OCI-LY1 (cell line): ENCODE data around the gene IL17RB.

Experiments
- EZH2 ChIP-seq: fragments of 200-600 bp; sonication (generic), shearing (Covaris generic); IDR thresholded peaks from 2 replicates; pipeline ENCODE4 v1.8.0; 2017; ENCODE audit warnings: borderline replicate concordance, mixed run types, mild to moderate bottlenecking, antibody characterized with exemption, low read length, moderate library complexity, mixed read lengths
- TF ChIP-seq, protein P1 (sequence below): fragments of 200-600 bp; sonication (generic), shearing (Covaris generic); IDR thresholded peaks from 2 replicates; pipeline ENCODE4 v1.5.1; 2017; ENCODE audit warnings: mild to moderate bottlenecking, antibody characterized with exemption, low read length, moderate library complexity, mixed read lengths

DNA sequence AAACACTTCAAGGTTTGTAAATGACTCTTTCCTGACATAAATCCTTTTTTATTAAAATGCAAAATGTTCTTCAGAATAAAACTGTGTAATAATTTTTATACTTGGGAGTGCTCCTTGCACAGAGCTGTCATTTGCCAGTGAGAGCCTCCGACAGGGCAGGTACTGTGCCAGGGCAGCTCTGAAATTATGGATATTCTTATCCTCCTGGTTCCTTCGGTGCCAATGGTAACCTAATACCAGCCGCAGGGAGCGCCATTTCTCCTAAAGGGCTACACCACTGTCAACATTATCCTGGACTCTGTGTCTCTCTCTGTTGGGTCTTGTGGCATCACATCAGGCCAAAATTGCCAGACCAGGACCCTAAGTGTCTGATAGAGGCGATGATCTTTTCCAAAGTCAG is 33.1 kb upstream of the IL17RB start:
- TF ChIP-seq, protein P1, sequence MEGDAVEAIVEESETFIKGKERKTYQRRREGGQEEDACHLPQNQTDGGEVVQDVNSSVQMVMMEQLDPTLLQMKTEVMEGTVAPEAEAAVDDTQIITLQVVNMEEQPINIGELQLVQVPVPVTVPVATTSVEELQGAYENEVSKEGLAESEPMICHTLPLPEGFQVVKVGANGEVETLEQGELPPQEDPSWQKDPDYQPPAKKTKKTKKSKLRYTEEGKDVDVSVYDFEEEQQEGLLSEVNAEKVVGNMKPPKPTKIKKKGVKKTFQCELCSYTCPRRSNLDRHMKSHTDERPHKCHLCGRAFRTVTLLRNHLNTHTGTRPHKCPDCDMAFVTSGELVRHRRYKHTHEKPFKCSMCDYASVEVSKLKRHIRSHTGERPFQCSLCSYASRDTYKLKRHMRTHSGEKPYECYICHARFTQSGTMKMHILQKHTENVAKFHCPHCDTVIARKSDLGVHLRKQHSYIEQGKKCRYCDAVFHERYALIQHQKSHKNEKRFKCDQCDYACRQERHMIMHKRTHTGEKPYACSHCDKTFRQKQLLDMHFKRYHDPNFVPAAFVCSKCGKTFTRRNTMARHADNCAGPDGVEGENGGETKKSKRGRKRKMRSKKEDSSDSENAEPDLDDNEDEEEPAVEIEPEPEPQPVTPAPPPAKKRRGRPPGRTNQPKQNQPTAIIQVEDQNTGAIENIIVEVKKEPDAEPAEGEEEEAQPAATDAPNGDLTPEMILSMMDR = no peak
- TF ChIP-seq EZH2 = no peak
